ENCODE measurements around the gene CENPX.

The CENPX gene

GRCh38 chr17:81998691-81999438 lies 23.8 kb downstream of the CENPX start:
- no peak for TF ChIP-seq CTCF (IDR thresholded peaks at IDR 0.05; ENCODE audit: borderline replicate concordance, insufficient read depth, low read depth, low read length)

GRCh38 chr17:81998212-81998611 lies 24.5 kb downstream of the CENPX start:
- TF ChIP-seq CTCF (IDR thresholded peaks at IDR 0.05; ENCODE audit: borderline replicate concordance, insufficient read depth, low read depth, low read length): no peak
- no peak overlapping the region for H3K4me3 ChIP-seq (ENCODE audit: low read depth, low read length)

More at GRCh38 chr17:81998691-81999438, 23.8 kb downstream of the CENPX start:
- no peak overlapping the region for H3K4me3 ChIP-seq (ENCODE audit: low read depth, low read length)

- H3K4me3 ChIP-seq (ENCODE audit: low read depth, low read length): no peak overlapping the region
- no peak for TF ChIP-seq CTCF (IDR thresholded peaks at IDR 0.05; ENCODE audit: borderline replicate concordance, insufficient read depth, low read depth, low read length)
Measured at GRCh38 chr17:81996757-81997441, 25.8 kb downstream of the CENPX start.

GRCh38 chr17:81996232-81996756 lies 26.4 kb downstream of the CENPX start:
- TF ChIP-seq CTCF (IDR thresholded peaks at IDR 0.05; ENCODE audit: borderline replicate concordance, insufficient read depth, low read depth, low read length): no peak
- no peak overlapping the region for H3K4me3 ChIP-seq (ENCODE audit: low read depth, low read length)

- no peak overlapping the region for H3K4me3 ChIP-seq (ENCODE audit: low read depth, low read length)
- TF ChIP-seq CTCF (IDR thresholded peaks at IDR 0.05; ENCODE audit: borderline replicate concordance, insufficient read depth, low read depth, low read length): no peak
Measured at GRCh38 chr17:81995463-81996231, 27.0 kb downstream of the CENPX start.

- no peak for TF ChIP-seq CTCF (IDR thresholded peaks at IDR 0.05; ENCODE audit: borderline replicate concordance, insufficient read depth, low read depth, low read length)
Measured at GRCh38 chr17:81994593-81995462, 27.9 kb downstream of the CENPX start.

More at GRCh38 chr17:81994593-81995462, 27.9 kb downstream of the CENPX start:
- H3K4me3 ChIP-seq (ENCODE audit: low read depth, low read length): no peak overlapping the region

Measured in GM12875 (cell line).